SK-N-SH (cell line): ENCODE data around the gene C16orf87. TPM values are rescaled to one million over a fixed set of nuclear protein-coding genes. Genes with fewer than 3 reads are reported as not detected.

ENCODE experiments used
- CTCF ChIA-PET: fragments of 300-600, 350-600 bp; formaldehyde crosslinking; extraction: SDS; loops from one replicate; lab custom pipeline; 2021; lab: Yijun Ruan, JAX
- POLR2A ChIA-PET: fragments of 350-600 bp; sonication (Branson Sonifier 250); formaldehyde crosslinking; extraction: SDS; loops from one replicate; lab custom pipeline; 2020; ENCODE audit warnings: antibody characterized with exemption, inconsistent platforms; lab: Yijun Ruan, JAX
- DNase-seq: peaks from one replicate; pipeline ENCODE4 v3.0.0; 2012
- H2AFZ ChIP-seq: fragments of 200-600 bp; sonication (generic); 2 replicates; pipeline ENCODE4 v1.8.1; 2016; ENCODE audit warnings: antibody characterized with exemption, mild to moderate bottlenecking, low read depth
- H3F3A ChIP-seq: fragments of 200-600 bp; sonication (generic); replicated peaks from 2 replicates; pipeline ENCODE3; 2016; ENCODE audit warnings: antibody characterized with exemption, mild to moderate bottlenecking; ENCODE audit not compliant: insufficient read depth
- H3K27ac ChIP-seq, 2 experiments: fragments of 200-500 bp in 1 of 2; fragments of 200-600 bp in 1 of 2; sonication (Bioruptor generic) in 1 of 2; sonication (generic), shearing (Covaris generic) in 1 of 2; 2 replicates each; pipeline versions ENCODE4 v1.5.1 to v1.6.1; 2014 to 2016; ENCODE audit warnings: low read depth in 2 of 2, inconsistent platforms in 1 of 2, low read length in 1 of 2, mild to moderate bottlenecking in 1 of 2, mixed read lengths in 1 of 2
- H3K27me3 ChIP-seq: fragments of 200-600 bp; sonication (generic), shearing (Covaris generic); 2 replicates; pipeline ENCODE4 v1.6.1; 2016; ENCODE audit warnings: mixed run types; ENCODE audit not compliant: insufficient read depth
- H3K36me3 ChIP-seq, 2 experiments: fragments of 200-500 bp in 1 of 2; fragments of 200-600 bp in 1 of 2; sonication (Bioruptor generic) in 1 of 2; sonication (generic) in 1 of 2; replicated peaks in 1 of 2; 2 replicates each; pipeline versions ENCODE3 to v1.5.1; 2014 to 2016; ENCODE audit warnings: low read length in 1 of 2, mild to moderate bottlenecking in 1 of 2; ENCODE audit not compliant: insufficient read depth in 2 of 2, control insufficient read depth in 1 of 2
- H3K4me1 ChIP-seq, 2 experiments: fragments of 200-500 bp in 1 of 2; fragments of 200-600 bp in 1 of 2; sonication (Bioruptor generic) in 1 of 2; sonication (generic), shearing (Covaris generic) in 1 of 2; 2 replicates each; pipeline versions ENCODE4 v1.5.1 to v1.6.1; 2014 to 2016; ENCODE audit warnings: low read depth in 1 of 2, low read length in 1 of 2, mixed run types in 1 of 2; ENCODE audit not compliant: insufficient read depth in 2 of 2, control insufficient read depth in 1 of 2
- H3K4me2 ChIP-seq: fragments of 200-600 bp; sonication (generic), shearing (Covaris generic); 2 replicates; pipeline ENCODE4 v1.6.1; 2017; ENCODE audit warnings: mixed run types
- H3K4me3 ChIP-seq, 2 experiments: fragments of 200-500 bp in 1 of 2; fragments of 200-600 bp in 1 of 2; sonication (Bioruptor generic) in 1 of 2; sonication (generic), shearing (Covaris generic) in 1 of 2; 2 replicates each; pipeline versions ENCODE4 v1.5.1 to v1.8.1; 2014 to 2016; ENCODE audit warnings: low read depth in 2 of 2, inconsistent platforms in 1 of 2, low read length in 1 of 2, mild to moderate bottlenecking in 1 of 2, mixed read lengths in 1 of 2, moderate library complexity in 1 of 2
- H3K79me2 ChIP-seq: fragments of 200-600 bp; sonication (generic); 2 replicates; pipeline ENCODE4 v1.8.1; 2017; ENCODE audit warnings: mild to moderate bottlenecking; ENCODE audit not compliant: insufficient read depth
- H3K9ac ChIP-seq: fragments of 200-600 bp; sonication (generic); 2 replicates; pipeline ENCODE4 v1.6.1; 2017; ENCODE audit warnings: mixed run types
- H3K9me2 ChIP-seq: fragments of 200-600 bp; sonication (generic); 2 replicates; pipeline ENCODE4 v1.6.1; 2017; ENCODE audit warnings: mixed run types
- H3K9me3 ChIP-seq: fragments of 200-600 bp; sonication (generic); 2 replicates; pipeline ENCODE4 v1.6.1; 2017; ENCODE audit warnings: mixed run types, mild to moderate bottlenecking, moderate library complexity
- H4K20me1 ChIP-seq: fragments of 200-600 bp; sonication (generic); 2 replicates; pipeline ENCODE4 v1.6.1; 2017; ENCODE audit warnings: mild to moderate bottlenecking, mixed run types; ENCODE audit not compliant: insufficient read depth
- CHD2 ChIP-seq: fragments of 150-350 bp; IDR thresholded peaks from 2 replicates; pipeline ENCODE4 v1.6.1; 2018; ENCODE audit warnings: low read length; ENCODE audit not compliant: partially characterized antibody
- EP300 ChIP-seq, 2 experiments: IDR thresholded peaks; 2 replicates each; pipeline versions ENCODE4 v1.4.0 to v1.6.1; 2012; ENCODE audit warnings: borderline replicate concordance in 1 of 2, low read depth in 1 of 2, low read length in 1 of 2
- FOXJ3 ChIP-seq: sonication (generic); formaldehyde crosslinking; IDR thresholded peaks from 2 replicates; pipeline ENCODE4 v1.5.1; 2020; ENCODE audit warnings: mild to moderate bottlenecking, missing genetic modification reagents
- FOXM1 ChIP-seq: IDR thresholded peaks from 2 replicates; pipeline ENCODE4 v1.4.0; 2012; ENCODE audit warnings: low read depth, mild to moderate bottlenecking
- GABPA ChIP-seq: IDR thresholded peaks from 2 replicates; pipeline ENCODE4 v1.4.0; 2012; ENCODE audit warnings: low read depth, mild to moderate bottlenecking
- GATA2 ChIP-seq: sonication (generic); formaldehyde crosslinking; IDR thresholded peaks from 2 replicates; pipeline ENCODE4 v1.5.0; 2020; ENCODE audit warnings: mild to moderate bottlenecking, missing genetic modification reagents
- JUND ChIP-seq: IDR thresholded peaks from 2 replicates; pipeline ENCODE4 v1.4.0; 2012
- MAX ChIP-seq: IDR thresholded peaks from 2 replicates; pipeline ENCODE4 v1.4.0; 2012; ENCODE audit warnings: low read depth
- MEF2A ChIP-seq: IDR thresholded peaks from 2 replicates; pipeline ENCODE4 v1.4.0; 2012; ENCODE audit warnings: low read depth, borderline replicate concordance
- NFIC ChIP-seq: IDR thresholded peaks from 2 replicates; pipeline ENCODE4 v1.4.0; 2012; ENCODE audit warnings: borderline replicate concordance
- PBX3 ChIP-seq: IDR thresholded peaks from 2 replicates; pipeline ENCODE4; 2012
- POLR2AphosphoS5 ChIP-seq: IDR thresholded peaks from 2 replicates; pipeline ENCODE4 v1.6.1; 2012; ENCODE audit warnings: low read depth, low read length
- RAD21 ChIP-seq: IDR thresholded peaks from 2 replicates; pipeline ENCODE4 v1.6.1; 2012; ENCODE audit warnings: mild to moderate bottlenecking, low read length
- RCOR1 ChIP-seq: fragments of 150-350 bp; IDR thresholded peaks from 2 replicates; pipeline ENCODE4 v1.6.1; 2017; ENCODE audit warnings: antibody characterized with exemption, low read length
- RFX5 ChIP-seq: IDR thresholded peaks from 2 replicates; pipeline ENCODE4 v1.6.1; 2012; ENCODE audit warnings: mild to moderate bottlenecking, improper control_type of control experiment, low read length
- SIN3A ChIP-seq: IDR thresholded peaks from 2 replicates; pipeline ENCODE4 v1.6.1; 2012; ENCODE audit warnings: low read depth, mild to moderate bottlenecking, low read length, moderate library complexity, borderline replicate concordance
- TAF1 ChIP-seq: IDR thresholded peaks from 2 replicates; pipeline ENCODE4 v1.6.1; 2012; ENCODE audit warnings: low read depth, mild to moderate bottlenecking, low read length, moderate library complexity, borderline replicate concordance
- TCF12 ChIP-seq: IDR thresholded peaks from 2 replicates; pipeline ENCODE4 v1.4.0; 2012
- TEAD4 ChIP-seq: IDR thresholded peaks from 2 replicates; pipeline ENCODE4 v1.4.0; 2012; ENCODE audit warnings: mild to moderate bottlenecking, borderline replicate concordance; ENCODE audit not compliant: insufficient read depth
- WGBS: methylation state at CpG from one replicate; pipeline ENCODE4 v1.1.6; 2017; ENCODE audit warnings: low lambda C conversion rate; 5-methylcytosine and 5-hydroxymethylcytosine counted together
- polyA plus RNA-seq, 3 experiments: library from polyadenylated mRNA; depleted of rRNA; stranded (reverse); fragments of >200 nt; gene quantifications; 2 replicates each; pipeline ENCODE4 v1.2.3, GENCODE V29; 2012
- TF ChIP-seq, protein P1 (sequence below): fragments of 200-600 bp; sonication (generic); IDR thresholded peaks from 2 replicates; pipeline ENCODE4 v1.6.1; 2017; ENCODE audit warnings: antibody characterized with exemption, mild to moderate bottlenecking, moderate library complexity

Gene C16orf87
- polyA plus RNA-seq, 1 of the 3 experiments (the other 2 are of a cell fraction) = 3.5 TPM

- CTCF ChIA-PET = interaction anchor here (0.8 to 3.0 kb wide), 13 partner anchors 9 to 1407 kb away, joined by 3 to 18 read pairs (median 3); partner anchors contain the start of genes MYLK3, ORC6 and VPS35
- peak overlapping the region in 1 of 2 experiments; percentile 23; a peak in 1 of 4 replicates for H3K27ac ChIP-seq
These were observed 73.5 kb downstream of the C16orf87 start for GRCh38 chr16:46757339-46758050.

More at GRCh38 chr16:46757339-46758050, 73.5 kb downstream of the C16orf87 start:
- no peaks in the 10 kb centered on the region for H3K36me3 ChIP-seq
- 31% methylated on average over 14 of the region's 21 CpGs for WGBS
- DNase-seq = peak; percentile 92
- peak overlapping the region; percentile 56; the same call in 1 of the 2 replicates for H2AFZ ChIP-seq
- peaks cover 0 to 28% of the 10 kb centered on the region in 2 experiments; a peak in 1 of 4 replicates for H3K4me1 ChIP-seq
- TF ChIP-seq GABPA (no peak), SIN3A (no peak), EP300 (IDR thresholded peaks at IDR 0.05; ENCODE audit: borderline replicate concordance in 1 of 2, low read depth in 1 of 2, low read length in 1 of 2) (peak; percentile 7 to 99; a peak in 2 of 4 replicates), RAD21 (0 out of 2 replicates have a peak, but pooled peaks have one; percentile 33), TEAD4 (0 out of 2 replicates have a peak, but pooled peaks have one; percentile 27), TAF1 (no peak), RFX5 (peak; percentile 64; the same call in 1 of the 2 replicates), NFIC (peak; percentile 14; the same call in 1 of the 2 replicates), CHD2 (peak; percentile 95), TCF12 (peak; percentile 81), GATA2 (peak; percentile 100), FOXM1 (no peak), RCOR1 (peak; percentile 100), MAX (no peak), FOXJ3 (CRISPR knock-in tag) (peak; percentile 99), MEF2A (no peak), PBX3 (peak; percentile 56), JUND (0 out of 2 replicates have a peak, but pooled peaks have one; percentile 7), POLR2AphosphoS5 (peak; percentile 40)
- TF ChIP-seq, protein P1, sequence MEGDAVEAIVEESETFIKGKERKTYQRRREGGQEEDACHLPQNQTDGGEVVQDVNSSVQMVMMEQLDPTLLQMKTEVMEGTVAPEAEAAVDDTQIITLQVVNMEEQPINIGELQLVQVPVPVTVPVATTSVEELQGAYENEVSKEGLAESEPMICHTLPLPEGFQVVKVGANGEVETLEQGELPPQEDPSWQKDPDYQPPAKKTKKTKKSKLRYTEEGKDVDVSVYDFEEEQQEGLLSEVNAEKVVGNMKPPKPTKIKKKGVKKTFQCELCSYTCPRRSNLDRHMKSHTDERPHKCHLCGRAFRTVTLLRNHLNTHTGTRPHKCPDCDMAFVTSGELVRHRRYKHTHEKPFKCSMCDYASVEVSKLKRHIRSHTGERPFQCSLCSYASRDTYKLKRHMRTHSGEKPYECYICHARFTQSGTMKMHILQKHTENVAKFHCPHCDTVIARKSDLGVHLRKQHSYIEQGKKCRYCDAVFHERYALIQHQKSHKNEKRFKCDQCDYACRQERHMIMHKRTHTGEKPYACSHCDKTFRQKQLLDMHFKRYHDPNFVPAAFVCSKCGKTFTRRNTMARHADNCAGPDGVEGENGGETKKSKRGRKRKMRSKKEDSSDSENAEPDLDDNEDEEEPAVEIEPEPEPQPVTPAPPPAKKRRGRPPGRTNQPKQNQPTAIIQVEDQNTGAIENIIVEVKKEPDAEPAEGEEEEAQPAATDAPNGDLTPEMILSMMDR = no peak; the same call in 1 of the 2 replicates
- H4K20me1 ChIP-seq = no peaks in the 10 kb centered on the region
- no peaks in the 10 kb centered on the region for H3F3A ChIP-seq
- no peaks in the 10 kb centered on the region for H3K9me3 ChIP-seq
- no peak overlapping the region for H3K9ac ChIP-seq
- no peaks in the 10 kb centered on the region for H3K79me2 ChIP-seq
- H3K27me3 ChIP-seq = no peaks in the 10 kb centered on the region
- no peak overlapping the region for H3K4me3 ChIP-seq
- H3K4me2 ChIP-seq = peak overlapping the region; percentile 28
- no peaks in the 10 kb centered on the region for H3K9me2 ChIP-seq
- POLR2A ChIA-PET = interaction anchor here (1.2 to 1.3 kb wide), 2 partner anchors 32 to 67 kb away, joined by 3 to 7 read pairs; partner anchors contain the start of gene ORC6
